NCI-H1048 (cell line): ENCODE results near the gene OR2T1.
"Not testable (repeated sequence)": the region's sequence is repeated elsewhere in the genome, so short reads cannot be mapped to it uniquely, and the experiment has no call there.

Experiments used
- DNase-seq: peaks from one replicate; lab custom pipeline; 2025; lab: John Stamatoyannopoulos, UW

OR2T1 gene

GRCh38 chr1:248402748-248403147, at the start of gene OR2T1:
Gene OR2T1, plus strand, starts transcription at chr1:248403048. Its CDS starts 3,100 bp downstream, at chr1:248406148.
- DNase-seq = no peak

GRCh38 chr1:248359415-248359814, 43.4 kb upstream of the OR2T1 start:
- no peak for DNase-seq

GRCh38 chr1:248361121-248361715, 41.6 kb upstream of the OR2T1 start, which contains the start of gene OR2T4:
Gene OR2T4, plus strand, starts transcription at chr1:248361665. Its CDS starts 0 bp downstream, at chr1:248361665.
- no peak for DNase-seq

- no peak for DNase-seq
These were observed 36.2 kb upstream of the OR2T1 start for GRCh38 chr1:248366609-248367008.

- DNase-seq = no peak
These were observed 30.5 kb upstream of the OR2T1 start for GRCh38 chr1:248372394-248372793.

GRCh38 chr1:248373761-248374160, 29.1 kb upstream of the OR2T1 start:
- no peak for DNase-seq

- no peak for DNase-seq
These were observed 27.4 kb upstream of the OR2T1 start, which contains the start of gene OR2T6 for GRCh38 chr1:248375446-248375845. Gene OR2T6, plus strand, starts transcription at chr1:248375746. Its CDS starts 11,863 bp downstream, at chr1:248387609.

GRCh38 chr1:248376916-248377315, 25.9 kb upstream of the OR2T1 start:
- no peak for DNase-seq

GRCh38 chr1:248380854-248381253, 22.0 kb upstream of the OR2T1 start:
- no peak for DNase-seq

- no peak for DNase-seq
These were observed 14.4 kb upstream of the OR2T1 start for GRCh38 chr1:248388426-248388825.

- no peak for DNase-seq
These were observed 9.8 kb upstream of the OR2T1 start for GRCh38 chr1:248393050-248393449.

- DNase-seq = no peak
These were observed 1.2 kb downstream of the OR2T1 start for GRCh38 chr1:248404024-248404423.

GRCh38 chr1:248406721-248407692, 4.2 kb downstream of the OR2T1 start:
- DNase-seq = no peak

GRCh38 chr1:248416226-248416625, 13.4 kb downstream of the OR2T1 start:
- no peak for DNase-seq

GRCh38 chr1:248417854-248418253, 15.0 kb downstream of the OR2T1 start:
- no peak for DNase-seq

GRCh38 chr1:248421384-248421783, 18.5 kb downstream of the OR2T1 start:
- no peak for DNase-seq

- DNase-seq = not testable (repeated sequence)
These were observed 24.8 kb downstream of the OR2T1 start for GRCh38 chr1:248427526-248428191.

GRCh38 chr1:248428192-248428533, 25.3 kb downstream of the OR2T1 start:
- DNase-seq = not testable (repeated sequence)

GRCh38 chr1:248431683-248432082, 28.8 kb downstream of the OR2T1 start:
- DNase-seq = not testable (repeated sequence)

- DNase-seq = not testable (repeated sequence)
These were observed 29.4 kb downstream of the OR2T1 start for GRCh38 chr1:248432201-248432600.

- not testable (repeated sequence) for DNase-seq
These were observed 31.1 kb downstream of the OR2T1 start for GRCh38 chr1:248433811-248434415.

GRCh38 chr1:248434913-248435312, 32.1 kb downstream of the OR2T1 start:
- DNase-seq = not testable (repeated sequence)
